ENCODE measurements around the gene KIF2B. TPM values are rescaled to one million over a fixed set of nuclear protein-coding genes. Genes with fewer than 3 reads are reported as not detected.

Gene KIF2B, protein sequence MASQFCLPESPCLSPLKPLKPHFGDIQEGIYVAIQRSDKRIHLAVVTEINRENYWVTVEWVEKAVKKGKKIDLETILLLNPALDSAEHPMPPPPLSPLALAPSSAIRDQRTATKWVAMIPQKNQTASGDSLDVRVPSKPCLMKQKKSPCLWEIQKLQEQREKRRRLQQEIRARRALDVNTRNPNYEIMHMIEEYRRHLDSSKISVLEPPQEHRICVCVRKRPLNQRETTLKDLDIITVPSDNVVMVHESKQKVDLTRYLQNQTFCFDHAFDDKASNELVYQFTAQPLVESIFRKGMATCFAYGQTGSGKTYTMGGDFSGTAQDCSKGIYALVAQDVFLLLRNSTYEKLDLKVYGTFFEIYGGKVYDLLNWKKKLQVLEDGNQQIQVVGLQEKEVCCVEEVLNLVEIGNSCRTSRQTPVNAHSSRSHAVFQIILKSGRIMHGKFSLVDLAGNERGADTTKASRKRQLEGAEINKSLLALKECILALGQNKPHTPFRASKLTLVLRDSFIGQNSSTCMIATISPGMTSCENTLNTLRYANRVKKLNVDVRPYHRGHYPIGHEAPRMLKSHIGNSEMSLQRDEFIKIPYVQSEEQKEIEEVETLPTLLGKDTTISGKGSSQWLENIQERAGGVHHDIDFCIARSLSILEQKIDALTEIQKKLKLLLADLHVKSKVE
- not detected for total RNA-seq

DNA sequence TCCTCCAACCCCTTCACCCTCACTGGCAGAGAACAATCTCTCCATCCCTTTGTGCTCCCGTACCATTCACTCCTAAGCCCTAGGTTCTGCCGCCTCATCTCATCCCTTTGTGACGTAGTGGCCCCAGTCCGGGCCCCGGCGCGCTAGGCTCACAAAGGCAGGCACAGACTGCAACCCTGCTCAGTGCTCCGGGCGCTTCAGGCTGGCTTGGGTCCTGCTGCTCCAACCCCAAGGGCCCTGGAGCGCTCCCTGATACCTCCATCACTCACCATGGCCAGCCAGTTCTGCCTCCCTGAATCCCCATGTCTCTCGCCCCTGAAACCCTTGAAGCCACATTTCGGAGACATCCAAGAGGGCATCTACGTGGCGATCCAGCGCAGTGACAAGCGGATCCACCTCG is at the start of gene KIF2B:
TSS of gene KIF2B (plus strand) at position 164 of the 400 bp plus-strand sequence. CDS start at position 271, 107 bp downstream.
- Histone ChIP-seq H3K27me3 (no peaks in the 10 kb centered on the region), H3K4me1 (no peaks in the 10 kb centered on the region), H3K4me3 (no peak within 1 kb of the TSS), H3K9me3 (no peaks in the 10 kb centered on the region), H3K36me3 (no peaks in the 10 kb centered on the region), H3K27ac (no peak within 1 kb of the TSS)
- TF ChIP-seq, protein P1, sequence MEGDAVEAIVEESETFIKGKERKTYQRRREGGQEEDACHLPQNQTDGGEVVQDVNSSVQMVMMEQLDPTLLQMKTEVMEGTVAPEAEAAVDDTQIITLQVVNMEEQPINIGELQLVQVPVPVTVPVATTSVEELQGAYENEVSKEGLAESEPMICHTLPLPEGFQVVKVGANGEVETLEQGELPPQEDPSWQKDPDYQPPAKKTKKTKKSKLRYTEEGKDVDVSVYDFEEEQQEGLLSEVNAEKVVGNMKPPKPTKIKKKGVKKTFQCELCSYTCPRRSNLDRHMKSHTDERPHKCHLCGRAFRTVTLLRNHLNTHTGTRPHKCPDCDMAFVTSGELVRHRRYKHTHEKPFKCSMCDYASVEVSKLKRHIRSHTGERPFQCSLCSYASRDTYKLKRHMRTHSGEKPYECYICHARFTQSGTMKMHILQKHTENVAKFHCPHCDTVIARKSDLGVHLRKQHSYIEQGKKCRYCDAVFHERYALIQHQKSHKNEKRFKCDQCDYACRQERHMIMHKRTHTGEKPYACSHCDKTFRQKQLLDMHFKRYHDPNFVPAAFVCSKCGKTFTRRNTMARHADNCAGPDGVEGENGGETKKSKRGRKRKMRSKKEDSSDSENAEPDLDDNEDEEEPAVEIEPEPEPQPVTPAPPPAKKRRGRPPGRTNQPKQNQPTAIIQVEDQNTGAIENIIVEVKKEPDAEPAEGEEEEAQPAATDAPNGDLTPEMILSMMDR (IDR thresholded peaks at IDR 0.05) = no peak
- TF ChIP-seq POLR2A (IDR thresholded peaks at IDR 0.05) (no peak), EP300 (IDR thresholded peaks at IDR 0.05) (no peak)
- 90 to 93% methylated on average over 17 of the region's 17 CpGs for WGBS, 2 donors
- DNase-seq (ENCODE audit: low spot score in 2 of 2) = no peak

DNA sequence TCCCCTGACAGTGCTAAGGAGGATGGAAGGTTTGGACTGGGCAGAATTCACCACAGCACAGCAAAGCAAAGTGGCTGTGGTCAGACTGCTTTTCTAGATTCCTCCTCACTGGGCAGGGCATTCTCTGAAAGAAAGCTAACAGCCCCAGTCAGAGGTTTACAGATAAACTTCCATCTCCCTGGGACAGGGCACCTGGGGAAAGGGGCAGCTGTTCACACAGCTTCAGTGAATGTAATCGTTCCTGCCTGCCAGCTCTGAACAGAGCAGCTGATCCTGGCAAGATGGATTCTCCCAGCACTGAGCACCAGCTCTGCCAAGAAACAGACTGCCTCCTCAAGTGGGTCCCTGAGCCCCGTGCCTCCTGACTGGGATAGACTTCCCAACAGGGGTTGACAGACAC is 42.4 kb upstream of the KIF2B start:
- Histone ChIP-seq H3K27me3 (no peaks in the 10 kb centered on the region), H3K9me3 (no peaks in the 10 kb centered on the region), H3K4me3 (no peak overlapping the region), H3K4me1 (no peaks in the 10 kb centered on the region), H3K36me3 (no peaks in the 10 kb centered on the region), H3K27ac (no peak overlapping the region)
- TF ChIP-seq EP300 (IDR thresholded peaks at IDR 0.05) (no peak), POLR2A (IDR thresholded peaks at IDR 0.05) (no peak)
- TF ChIP-seq, protein P1 (IDR thresholded peaks at IDR 0.05) = no peak
- WGBS, 2 donors = 69 to 80% methylated on average over 1 to 2 of the region's 2 CpGs
- no peak for DNase-seq (ENCODE audit: low spot score in 2 of 2)

DNA sequence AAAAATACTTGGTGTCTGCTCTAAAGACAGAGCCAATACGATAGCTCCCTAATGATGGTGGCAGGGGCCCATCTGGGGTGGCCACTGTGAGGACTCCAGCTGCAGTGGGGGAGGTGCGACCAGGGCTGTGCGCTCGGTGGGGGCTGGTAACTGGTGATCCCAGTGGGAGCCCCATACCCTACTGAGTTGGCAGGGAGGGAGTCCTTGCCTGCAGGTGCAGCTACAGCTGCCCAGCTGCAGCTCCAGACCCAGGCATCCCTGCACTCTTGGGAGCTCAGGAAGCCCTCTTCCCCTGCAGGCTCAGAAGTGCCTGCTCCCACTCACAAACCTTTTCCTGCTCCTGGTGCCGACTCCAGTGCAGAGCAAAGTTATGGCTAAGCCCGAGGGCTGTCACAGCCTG is 31.2 kb upstream of the KIF2B start:
- H3K27me3 ChIP-seq = no peaks in the 10 kb centered on the region
- 70 to 81% methylated on average over 6 of the region's 6 CpGs for WGBS, 2 donors
- TF ChIP-seq, protein P1 (IDR thresholded peaks at IDR 0.05) = no peak
- no peak for TF ChIP-seq POLR2A (IDR thresholded peaks at IDR 0.05)
- TF ChIP-seq EP300 (IDR thresholded peaks at IDR 0.05) = no peak
- H3K36me3 ChIP-seq = no peaks in the 10 kb centered on the region
- DNase-seq (ENCODE audit: low spot score in 2 of 2) = no peak
- no peak overlapping the region for H3K27ac ChIP-seq
- no peaks in the 10 kb centered on the region for H3K4me1 ChIP-seq
- no peaks in the 10 kb centered on the region for H3K9me3 ChIP-seq
- H3K4me3 ChIP-seq = no peak overlapping the region

DNA sequence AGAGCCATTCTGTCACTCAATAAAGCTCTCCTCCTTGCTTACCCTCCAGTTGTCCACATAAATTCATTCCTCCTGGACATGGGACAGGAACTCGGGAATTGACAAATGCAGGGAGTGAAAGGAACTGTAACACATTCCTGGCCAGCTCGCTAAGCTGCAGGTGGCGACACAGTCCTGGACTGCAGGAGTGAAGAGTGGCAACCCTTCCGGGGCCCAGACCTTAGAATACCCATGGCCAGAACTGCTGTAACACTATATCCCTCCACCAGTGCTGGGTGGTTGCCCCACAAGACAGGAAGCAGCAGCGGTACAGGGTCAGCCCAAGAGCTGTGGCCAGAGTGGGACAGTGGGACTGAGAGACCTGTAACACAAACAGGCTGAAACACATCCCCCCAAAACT is 30.3 kb upstream of the KIF2B start:
- Histone ChIP-seq H3K4me3 (no peak overlapping the region), H3K27ac (no peak overlapping the region), H3K27me3 (no peaks in the 10 kb centered on the region), H3K36me3 (no peaks in the 10 kb centered on the region), H3K4me1 (no peaks in the 10 kb centered on the region), H3K9me3 (no peaks in the 10 kb centered on the region)
- TF ChIP-seq EP300 (IDR thresholded peaks at IDR 0.05) (no peak), POLR2A (IDR thresholded peaks at IDR 0.05) (no peak)
- TF ChIP-seq, protein P1 (IDR thresholded peaks at IDR 0.05) = no peak
- DNase-seq (ENCODE audit: low spot score in 2 of 2) = no peak
- WGBS, 2 donors = 91% methylated on average over 5 of the region's 5 CpGs

DNA sequence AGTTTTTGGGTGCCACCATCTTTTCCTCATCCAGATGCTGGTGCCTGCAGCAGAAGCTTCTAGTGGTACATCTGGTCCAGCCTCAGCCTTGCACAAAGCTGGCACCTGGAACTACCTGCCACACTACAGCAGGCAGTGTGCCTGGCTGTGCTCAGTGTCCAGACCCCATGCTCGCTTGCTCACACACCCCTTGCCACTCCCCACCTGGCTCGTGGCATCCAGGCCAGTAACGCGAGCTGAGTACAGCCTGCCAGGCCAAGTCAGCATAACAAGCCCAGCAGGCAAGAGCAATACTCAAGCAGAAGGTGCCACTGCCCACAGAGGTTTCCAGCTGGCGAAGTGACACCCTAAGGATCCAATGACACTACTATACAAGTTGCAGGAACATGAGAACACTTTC is 29.7 kb upstream of the KIF2B start:
- H3K27ac ChIP-seq = no peak overlapping the region
- no peaks in the 10 kb centered on the region for H3K27me3 ChIP-seq
- H3K4me1 ChIP-seq = no peaks in the 10 kb centered on the region
- H3K9me3 ChIP-seq = no peaks in the 10 kb centered on the region
- no peak for DNase-seq (ENCODE audit: low spot score in 2 of 2)
- H3K4me3 ChIP-seq = no peak overlapping the region
- no peaks in the 10 kb centered on the region for H3K36me3 ChIP-seq
- TF ChIP-seq, protein P1 (IDR thresholded peaks at IDR 0.05) = no peak
- no peak for TF ChIP-seq POLR2A (IDR thresholded peaks at IDR 0.05)
- no peak for TF ChIP-seq EP300 (IDR thresholded peaks at IDR 0.05)
- 93 to 100% methylated on average over 2 to 4 of the region's 5 CpGs for WGBS, 2 donors

Data from tibial nerve (tissue), 4 donors.